ENCODE measurements around the gene SRP9.
"Not testable (repeated sequence)": the region's sequence is repeated elsewhere in the genome, so short reads cannot be mapped to it uniquely, and the experiment has no call there.

SRP9 gene

DNA sequence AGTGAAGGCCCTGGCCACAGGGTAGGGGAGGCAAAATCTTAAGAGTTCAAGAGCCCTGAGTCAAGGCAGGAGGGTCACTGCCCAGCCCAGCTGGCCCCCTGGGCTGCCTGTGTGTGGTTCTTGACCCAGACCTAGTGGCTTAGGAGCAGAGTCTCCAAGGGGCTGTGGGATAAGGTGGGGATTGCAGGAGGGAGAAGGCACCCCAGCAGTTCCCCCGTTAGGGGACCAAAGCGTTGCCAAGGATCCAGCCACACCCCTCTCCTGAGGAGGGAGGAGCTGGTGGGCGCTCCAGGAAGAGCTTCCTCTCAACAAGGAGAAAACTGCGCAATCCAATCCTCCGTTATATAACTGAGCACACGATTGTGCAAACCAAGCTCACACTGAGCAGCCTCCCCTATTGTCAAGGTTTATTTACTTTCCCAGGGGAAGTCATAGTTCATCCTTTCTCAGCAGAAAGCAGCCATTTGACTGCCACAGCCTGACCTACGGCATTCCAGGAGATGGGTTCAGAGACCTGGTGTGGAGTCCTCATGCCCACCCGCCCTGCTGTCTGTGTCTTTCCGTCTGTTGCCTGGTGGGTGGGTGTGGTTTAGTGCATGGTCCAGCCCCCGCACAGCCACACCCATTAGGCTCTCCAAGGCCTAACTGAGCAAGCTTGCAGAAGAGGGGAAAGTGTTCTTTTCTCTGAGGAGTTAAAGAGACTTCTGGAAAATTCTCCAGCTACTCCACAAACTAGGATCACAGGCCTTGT, 35.8 kb downstream of the SRP9 start:
- no peak overlapping the region for H3K4me3 ChIP-seq (ENCODE audit: low read depth, low read length)

DNA sequence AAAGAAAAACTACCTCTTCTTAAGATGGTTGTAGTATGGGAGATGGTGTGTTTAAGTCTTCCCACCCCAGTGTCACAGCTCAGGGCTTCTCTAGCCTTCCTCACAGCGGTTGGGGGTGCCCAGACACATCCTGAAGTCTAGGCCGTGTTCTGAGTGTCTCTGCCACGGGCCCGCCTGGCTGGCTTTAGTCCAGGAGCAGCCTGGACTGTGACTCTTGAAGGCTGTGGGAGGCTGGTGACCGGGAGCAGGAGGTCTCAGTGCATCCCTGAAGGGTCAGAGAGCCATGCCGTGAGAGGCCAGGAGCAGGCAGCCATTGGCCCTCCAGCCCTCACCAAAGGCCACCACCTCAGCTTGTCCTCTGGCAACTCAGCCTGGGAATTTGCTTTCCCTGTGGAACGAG, 36.8 kb downstream of the SRP9 start:
- H3K4me3 ChIP-seq (ENCODE audit: low read depth, low read length), result no peak overlapping the region

DNA sequence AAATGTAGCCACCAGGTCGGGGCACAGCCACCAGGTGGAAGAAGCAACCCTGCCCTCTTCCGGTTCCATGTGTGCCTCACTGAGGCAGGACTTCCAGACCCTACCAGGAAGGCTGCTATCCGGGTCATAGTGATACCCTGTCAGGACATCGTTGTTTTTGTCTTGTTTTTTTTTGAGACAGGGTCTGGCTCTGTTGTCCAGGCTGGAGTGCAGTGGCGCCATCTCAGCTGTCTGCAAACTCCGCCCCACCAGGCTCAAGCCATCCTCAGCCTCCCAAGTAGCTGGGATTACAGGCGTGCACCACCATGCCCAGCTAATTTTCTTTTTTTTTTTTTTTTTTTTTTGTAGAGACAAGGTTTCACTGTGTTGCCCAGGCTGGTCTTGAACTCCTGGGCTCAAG, 37.5 kb downstream of the SRP9 start:
- H3K4me3 ChIP-seq (ENCODE audit: low read depth, low read length), result not testable (repeated sequence)

GRCh38 chr1:225815526-225816178, 38.0 kb downstream of the SRP9 start:
- H3K4me3 ChIP-seq (ENCODE audit: low read depth, low read length), result no peak overlapping the region

GRCh38 chr1:225816643-225817538, 39.3 kb downstream of the SRP9 start:
- no peak overlapping the region for H3K4me3 ChIP-seq (ENCODE audit: low read depth, low read length)

- no peak overlapping the region for H3K4me3 ChIP-seq (ENCODE audit: low read depth, low read length)
These were observed 40.0 kb downstream of the SRP9 start for GRCh38 chr1:225817611-225818061.

DNA sequence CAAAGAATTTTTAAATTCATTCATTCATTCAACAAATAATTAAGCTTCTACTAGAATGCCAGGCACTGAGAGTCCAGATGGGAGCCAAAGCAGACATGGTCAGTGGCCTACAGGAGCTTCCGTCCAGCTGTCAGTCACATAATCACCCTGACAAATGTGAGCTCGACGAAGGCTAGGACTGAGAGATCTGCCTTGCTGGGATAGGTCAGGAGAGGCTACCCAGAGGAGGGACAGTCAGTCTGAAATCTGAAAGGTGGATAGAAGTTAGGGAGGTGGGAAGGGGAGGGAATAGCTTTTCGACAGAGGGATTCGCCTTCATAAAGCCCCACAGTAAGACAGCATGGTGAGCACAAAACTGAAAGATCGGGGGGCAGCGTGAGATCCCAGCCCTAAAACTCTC, 40.6 kb downstream of the SRP9 start:
- no peak overlapping the region for H3K4me3 ChIP-seq (ENCODE audit: low read depth, low read length)

DNA sequence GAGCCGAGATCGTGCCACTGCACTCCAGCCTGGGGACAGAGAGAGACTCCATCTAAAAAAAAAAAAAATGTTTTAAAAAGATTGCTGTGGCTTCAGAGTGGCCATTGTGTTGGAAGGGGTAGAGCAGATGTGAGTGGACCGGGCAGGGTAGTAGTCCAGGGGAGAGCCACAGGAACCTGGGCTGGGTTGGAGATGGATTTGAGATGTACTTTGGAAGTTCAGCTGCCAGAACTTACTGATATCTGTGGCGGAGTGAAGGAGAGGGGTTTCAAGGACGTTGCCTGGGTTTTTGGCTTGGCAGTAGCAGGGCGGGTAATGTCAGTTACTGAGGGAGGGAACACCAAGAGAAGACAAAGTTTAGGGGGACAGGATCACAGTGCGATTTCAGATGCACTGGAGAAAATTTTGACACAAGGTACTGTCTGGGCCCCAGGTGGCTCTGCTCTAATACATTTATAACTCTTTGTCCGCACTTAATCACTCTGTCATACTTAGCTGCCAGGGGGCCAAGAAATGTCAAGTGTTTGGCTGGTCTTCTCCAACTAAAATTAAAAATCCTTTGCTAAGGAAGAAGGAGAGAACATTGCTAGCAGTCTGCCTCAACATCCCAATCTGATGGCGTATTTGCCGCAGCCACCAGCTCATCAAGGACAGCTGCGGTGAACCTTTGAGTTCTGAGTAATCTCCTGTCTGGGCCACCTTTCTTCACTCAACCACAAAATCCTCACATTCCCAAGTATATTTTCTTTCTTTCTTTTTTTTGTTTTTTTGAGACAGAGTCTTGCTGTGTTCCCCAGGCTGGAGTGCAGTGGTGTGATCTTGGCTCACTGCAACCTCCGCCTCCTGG, 41.9 kb downstream of the SRP9 start:
- H3K4me3 ChIP-seq (ENCODE audit: low read depth, low read length), result no peak overlapping the region

GRCh38 chr1:225820522-225821120, 43.0 kb downstream of the SRP9 start:
- no peak overlapping the region for H3K4me3 ChIP-seq (ENCODE audit: low read depth, low read length)

GRCh38 chr1:225822655-225823403, 45.2 kb downstream of the SRP9 start:
- H3K4me3 ChIP-seq (ENCODE audit: low read depth, low read length), result no peak overlapping the region

GRCh38 chr1:225823811-225824261, 46.2 kb downstream of the SRP9 start:
- no peak overlapping the region for H3K4me3 ChIP-seq (ENCODE audit: low read depth, low read length)

DNA sequence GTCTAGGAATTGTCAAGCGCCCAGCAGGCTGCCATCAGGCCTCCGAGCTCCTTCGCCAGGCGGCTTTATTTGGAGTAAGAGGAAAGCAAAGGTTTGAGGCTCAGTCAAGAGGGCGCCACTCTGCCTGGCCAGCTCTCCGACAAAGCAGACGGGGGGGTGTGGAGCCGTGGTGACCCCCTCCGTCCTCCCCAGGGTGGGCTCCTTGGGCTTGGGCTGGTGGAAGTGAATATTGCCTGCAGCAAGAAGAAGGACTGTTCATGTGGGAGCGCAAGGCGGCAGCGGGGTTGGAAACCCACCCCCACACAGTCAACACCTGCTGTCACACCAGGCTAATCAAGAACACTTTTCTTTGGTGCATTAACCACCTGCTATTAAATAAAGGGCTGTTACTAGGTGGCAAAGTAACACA, 46.9 kb downstream of the SRP9 start:
- no peak overlapping the region for H3K4me3 ChIP-seq (ENCODE audit: low read depth, low read length)

DNA sequence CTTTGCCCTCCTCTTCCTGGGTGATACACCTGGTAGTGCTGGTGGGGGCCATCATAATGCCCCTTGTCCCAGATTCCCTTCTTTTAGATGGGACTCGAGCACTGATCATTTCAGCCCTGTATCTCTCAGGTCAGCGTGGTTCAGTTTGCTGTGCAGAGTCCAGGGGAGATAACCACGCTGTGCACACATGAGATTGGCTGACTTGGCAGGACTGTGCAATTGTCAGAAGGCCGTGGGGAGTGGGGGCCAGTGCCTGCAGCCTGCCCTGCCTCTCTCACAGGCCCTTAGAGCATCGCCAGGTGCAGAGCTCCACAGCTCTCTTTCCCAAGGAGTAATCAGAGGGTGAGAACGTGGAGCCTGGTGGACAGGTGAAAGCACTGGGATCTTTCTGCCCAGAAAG, 47.5 kb downstream of the SRP9 start:
- no peak overlapping the region for H3K4me3 ChIP-seq (ENCODE audit: low read depth, low read length)

- no peak overlapping the region for H3K4me3 ChIP-seq (ENCODE audit: low read depth, low read length)
These were observed 48.0 kb downstream of the SRP9 start for GRCh38 chr1:225825607-225826007.

GRCh38 chr1:225827076-225827475, 49.5 kb downstream of the SRP9 start:
- H3K4me3 ChIP-seq (ENCODE audit: low read depth, low read length), result no peak overlapping the region

GRCh38 chr1:225828706-225829345, 51.2 kb downstream of the SRP9 start:
- H3K4me3 ChIP-seq (ENCODE audit: low read depth, low read length), result no peak overlapping the region

- H3K4me3 ChIP-seq (ENCODE audit: low read depth, low read length), result no peak overlapping the region
These were observed 53.2 kb downstream of the SRP9 start for GRCh38 chr1:225830841-225831240.

GRCh38 chr1:225834417-225835329, 57.0 kb downstream of the SRP9 start:
- no peak overlapping the region for H3K4me3 ChIP-seq (ENCODE audit: low read depth, low read length)

Measured in iPS-11a (cell line).